Ovary (tissue), 1 donor: ENCODE measurements around the gene EID3.

Source experiments
- EP300 ChIP-seq: sonication (generic); formaldehyde crosslinking; IDR thresholded peaks from one replicate; pipeline ENCODE4 v1.6.1; 2017; ENCODE audit warnings: antibody characterized with exemption
- POLR2A ChIP-seq: fragments of 450-650 bp; IDR thresholded peaks from one replicate; pipeline ENCODE4 v1.6.1; 2017; ENCODE audit warnings: antibody characterized with exemption, mild to moderate bottlenecking, moderate library complexity

GRCh38 chr12:104336115-104336514 is 32.6 kb downstream of the EID3 start:
- TF ChIP-seq POLR2A (no peak), EP300 (no peak)
